Activated naive CD4-positive, alpha-beta T cell treated with anti-CD3 and anti-CD28 coated beads, Interleukin-2, amount 50 U/mL, for 16 hours (primary cell): ENCODE results near the gene IL17F.
A peak's percentile ranks its signal among the peaks of the same experiment; 100 is the strongest.

ENCODE experiments used
- DNase-seq: peaks from one replicate; pipeline ENCODE4 v3.0.0-alpha.2; 2020

The IL17F gene

GRCh38 chr6:52244400-52244799 lies at the start of gene IL17F:
TSS of gene IL17F (minus strand) at chr6:52244500. CDS start at chr6:52244429, 71 bp downstream.
- DNase-seq: no peak

GRCh38 chr6:52293067-52293466 lies 48.8 kb upstream of the IL17F start:
- no peak for DNase-seq

DNA sequence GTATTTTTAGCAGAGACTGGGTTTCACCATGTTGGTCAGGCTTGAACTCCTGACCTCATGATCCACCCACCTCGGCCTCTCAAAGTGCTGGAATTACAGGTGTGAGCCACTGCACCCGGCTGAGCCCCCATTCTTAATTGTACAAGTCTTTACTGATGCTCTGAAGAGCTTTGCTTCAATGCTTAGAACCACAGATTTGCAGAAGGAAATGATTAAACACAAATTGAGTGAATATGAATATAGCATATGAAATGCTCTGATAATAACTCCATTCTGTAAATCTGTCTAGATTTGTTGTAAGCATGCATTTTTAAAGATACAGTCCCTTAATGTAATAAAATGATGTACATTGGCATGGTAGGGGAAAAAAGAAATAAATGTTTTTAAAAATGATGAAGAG lies 44.5 kb upstream of the IL17F start:
- DNase-seq: no peak

DNA sequence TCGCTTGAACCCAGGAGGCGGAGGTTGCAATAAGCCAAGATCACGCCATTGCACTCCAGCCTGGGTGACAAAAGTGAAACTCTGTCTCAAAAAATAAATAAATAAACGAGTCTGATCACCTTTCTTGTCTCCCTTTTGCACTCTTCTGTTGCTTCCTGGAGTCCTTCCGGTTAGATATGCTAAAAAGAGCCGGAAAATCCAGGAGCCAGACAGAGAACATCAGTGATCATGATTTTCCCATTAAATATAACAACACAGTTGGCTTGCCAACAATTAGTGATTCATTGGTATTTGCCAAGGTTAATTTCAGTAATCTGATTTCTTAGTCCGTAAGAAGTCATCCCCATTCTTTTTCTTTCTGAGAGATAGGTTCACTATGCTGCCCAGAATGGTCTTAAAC lies 43.9 kb upstream of the IL17F start:
- DNase-seq: no peak

GRCh38 chr6:52286798-52287432 lies 42.6 kb upstream of the IL17F start:
- peak; percentile 70 for DNase-seq

DNA sequence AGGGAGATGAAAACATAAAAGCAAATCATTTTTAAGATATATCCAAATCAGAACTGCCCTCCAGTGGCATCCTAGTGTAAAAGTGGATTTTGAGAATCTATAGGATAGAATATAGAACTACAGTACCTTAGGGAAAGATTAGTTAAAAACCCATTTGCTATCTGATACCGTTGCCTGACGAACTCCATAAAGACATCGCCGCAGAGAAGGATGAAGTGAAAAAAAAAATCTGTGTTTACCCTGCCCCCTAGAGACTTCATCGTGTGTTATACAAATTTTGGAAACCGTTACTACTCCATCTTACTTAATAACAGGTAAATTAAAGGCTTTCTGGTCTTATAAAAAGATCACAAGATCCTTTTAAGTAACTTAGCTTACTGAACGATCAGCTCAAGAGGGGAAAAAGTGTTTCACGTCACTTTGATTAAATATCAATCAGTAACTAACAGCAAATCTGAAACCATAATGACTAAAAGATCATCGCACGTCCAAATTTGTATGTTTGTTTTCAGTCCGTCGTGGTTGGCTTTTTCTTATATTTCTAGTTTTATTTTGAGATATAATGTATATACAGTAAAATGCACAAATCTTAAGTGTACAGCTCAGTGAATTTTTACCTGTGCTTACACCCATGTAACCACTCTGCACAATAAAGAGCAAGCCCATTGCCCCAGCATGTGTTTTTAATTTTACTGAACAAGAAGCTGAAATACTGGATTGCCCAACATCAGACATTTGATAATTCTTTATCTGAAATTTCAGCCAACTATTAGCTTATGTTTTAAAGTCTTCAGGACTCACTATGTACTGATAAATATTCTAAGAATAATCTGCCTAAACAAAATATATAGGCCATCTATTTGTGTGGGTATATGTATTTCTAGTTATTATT lies 41.1 kb upstream of the IL17F start:
- no peak for DNase-seq

GRCh38 chr6:52284460-52285176 lies 40.3 kb upstream of the IL17F start, which contains the start of gene MCM3:
TSS of gene MCM3 (minus strand) at chr6:52284742. CDS start at chr6:52284674, 68 bp downstream.
- peak; percentile 93 for DNase-seq

DNA sequence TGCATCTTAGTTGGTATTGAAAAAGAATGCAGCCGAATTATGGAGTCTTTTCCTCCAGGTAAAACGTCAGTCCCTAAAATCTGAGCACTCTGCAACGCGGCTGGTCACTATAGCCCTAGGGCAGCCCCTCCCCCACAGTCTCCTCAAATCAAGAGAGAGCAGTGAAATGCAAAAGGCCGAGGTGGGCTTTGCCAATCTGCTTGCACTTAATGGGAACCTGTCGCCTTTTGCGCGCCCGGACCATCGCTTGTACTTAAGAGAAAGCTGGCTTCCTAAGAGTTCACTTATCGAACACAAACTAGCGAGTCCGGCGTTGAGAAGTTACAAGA lies 39.8 kb upstream of the IL17F start:
- DNase-seq: peak; percentile 44

DNA sequence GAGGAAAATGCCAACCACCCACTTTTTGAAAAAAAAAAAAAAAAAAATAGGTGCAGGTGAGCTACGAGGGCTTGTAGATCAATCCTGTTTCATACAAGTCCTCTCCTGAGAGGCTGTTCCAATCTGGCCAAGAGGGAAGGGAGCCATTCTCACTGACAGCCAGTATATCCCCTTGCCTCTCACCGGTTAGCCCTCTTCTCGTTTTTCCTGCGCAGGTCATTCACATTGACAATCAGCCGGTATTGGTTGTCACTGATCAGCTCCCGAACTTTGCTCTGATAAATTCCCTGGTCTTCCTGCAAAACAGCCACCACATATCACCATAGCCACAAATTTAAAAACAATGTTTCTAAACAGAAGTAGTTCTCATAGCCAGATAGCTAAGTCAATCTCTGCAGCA lies 38.8 kb upstream of the IL17F start:
- DNase-seq: no peak

- DNase-seq: no peak
These were observed 31.8 kb upstream of the IL17F start for GRCh38 chr6:52276130-52276529.

DNA sequence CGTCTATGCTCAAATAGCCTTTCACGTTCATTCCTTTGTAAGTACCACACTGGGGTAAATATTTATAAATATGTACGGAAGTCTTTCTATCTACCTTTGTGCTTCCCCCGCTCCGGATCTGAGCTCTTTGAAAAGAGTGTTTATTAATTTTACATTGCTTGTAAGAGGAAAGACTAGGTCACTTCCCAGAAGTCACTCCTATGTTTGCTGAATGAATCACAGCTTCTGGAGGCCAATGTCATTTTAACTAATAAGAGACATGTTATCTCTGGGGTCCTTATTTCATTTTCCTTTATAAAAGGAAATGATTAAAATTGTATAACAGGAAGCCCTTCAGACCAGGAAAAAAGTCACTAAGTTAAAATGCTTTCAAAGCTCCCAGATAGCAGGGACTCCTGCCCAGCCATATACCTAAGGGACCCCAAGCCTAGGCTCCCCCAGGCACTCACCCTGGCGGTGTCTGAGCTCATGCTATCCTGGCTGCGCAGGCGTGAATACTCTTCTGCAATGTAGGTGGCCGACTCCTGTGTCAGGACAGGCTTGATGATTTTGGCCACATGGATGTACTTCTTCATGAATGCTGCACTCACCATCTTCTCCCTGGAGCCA lies 27.7 kb upstream of the IL17F start:
- DNase-seq: no peak

GRCh38 chr6:52263709-52264540 lies 19.6 kb upstream of the IL17F start:
- DNase-seq: peak; percentile 71

DNA sequence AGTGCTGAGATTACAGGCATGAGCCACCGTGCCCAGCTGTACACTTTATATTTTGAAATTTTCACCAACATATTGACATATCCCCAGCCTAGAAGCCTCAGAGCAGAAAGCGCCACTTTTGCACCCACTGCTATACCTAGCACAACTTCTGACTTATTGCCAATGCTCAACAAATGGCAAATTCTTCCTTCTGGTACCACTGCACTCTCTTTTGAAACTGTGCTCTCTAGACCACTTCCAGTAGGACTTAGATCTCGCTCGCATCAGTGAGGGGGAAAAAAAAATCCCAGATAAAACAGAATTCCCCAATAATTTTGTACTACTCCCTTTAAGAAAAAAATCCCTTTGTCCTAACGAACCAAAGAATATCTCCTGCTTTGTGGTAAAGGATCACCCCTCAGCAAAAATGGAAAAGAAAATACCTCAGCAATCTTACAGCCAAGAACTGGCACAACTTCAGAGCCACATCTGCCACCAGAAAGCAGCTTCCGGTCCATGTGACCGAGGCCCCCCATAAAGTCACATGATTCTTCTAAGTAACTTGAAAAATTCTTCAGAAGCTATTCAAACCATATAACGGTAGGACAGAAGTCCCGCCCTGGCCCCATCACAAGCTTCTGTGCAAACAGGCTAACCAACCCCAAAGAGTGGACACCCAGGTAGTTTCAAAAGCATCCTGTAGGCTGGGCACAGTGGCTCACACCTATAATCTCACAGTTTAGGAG lies 18.5 kb upstream of the IL17F start:
- no peak for DNase-seq

DNA sequence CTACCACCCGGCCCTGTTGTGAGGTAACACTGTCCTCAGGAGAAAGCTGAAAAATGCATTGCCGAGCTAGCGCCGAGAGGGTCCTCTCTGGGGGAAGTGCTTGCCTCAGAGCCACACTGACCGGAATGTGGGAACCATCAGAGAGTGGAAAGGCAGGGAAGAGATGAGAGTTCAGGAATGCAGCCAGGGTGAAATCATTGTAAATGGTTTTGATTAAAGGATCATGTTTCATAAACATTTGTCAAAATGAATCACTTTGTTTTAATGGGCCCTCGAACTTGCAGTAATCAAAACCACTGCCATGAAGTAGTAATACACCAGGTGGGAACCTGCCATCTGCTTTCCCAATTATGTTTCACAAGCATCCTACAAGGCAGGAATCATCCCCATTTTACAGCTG lies 16.9 kb upstream of the IL17F start:
- DNase-seq: no peak

GRCh38 chr6:52260634-52261033 lies 16.3 kb upstream of the IL17F start:
- DNase-seq: no peak

- DNase-seq: no peak
These were observed 11.1 kb upstream of the IL17F start for GRCh38 chr6:52255434-52255833.

GRCh38 chr6:52254731-52255378 lies 10.6 kb upstream of the IL17F start:
- no peak for DNase-seq

DNA sequence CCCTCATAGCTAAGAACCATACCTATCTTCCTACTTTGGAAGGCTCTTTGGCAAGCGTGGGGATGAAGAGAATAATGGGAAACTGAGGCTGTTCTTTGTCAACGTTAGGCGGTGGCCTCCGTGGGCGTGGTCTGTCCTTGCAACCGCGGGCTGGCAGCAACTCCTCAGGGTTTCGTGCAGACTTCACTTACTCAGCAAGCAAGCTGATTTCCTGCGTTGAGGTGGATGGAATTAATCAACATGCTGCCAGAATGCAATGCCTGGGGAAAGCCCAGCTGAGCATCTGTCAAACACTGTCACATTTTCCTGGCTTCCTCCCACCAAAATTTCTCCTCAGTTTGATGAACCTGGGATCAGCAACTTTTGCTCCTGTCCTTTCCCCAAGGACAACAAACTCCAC lies 9.2 kb upstream of the IL17F start:
- peak; percentile 15 for DNase-seq

- DNase-seq: no peak
These were observed 6.8 kb upstream of the IL17F start for GRCh38 chr6:52251113-52251512.

GRCh38 chr6:52249078-52249477 lies 4.8 kb upstream of the IL17F start:
- no peak for DNase-seq

- DNase-seq: no peak
These were observed 1.1 kb upstream of the IL17F start for GRCh38 chr6:52245425-52245824.
